ENCODE results near the gene SSR1.

The SSR1 gene

GRCh38 chr6:7255918-7256317 is 57.1 kb downstream of the SSR1 start:
- DNase-seq: no peak

DNA sequence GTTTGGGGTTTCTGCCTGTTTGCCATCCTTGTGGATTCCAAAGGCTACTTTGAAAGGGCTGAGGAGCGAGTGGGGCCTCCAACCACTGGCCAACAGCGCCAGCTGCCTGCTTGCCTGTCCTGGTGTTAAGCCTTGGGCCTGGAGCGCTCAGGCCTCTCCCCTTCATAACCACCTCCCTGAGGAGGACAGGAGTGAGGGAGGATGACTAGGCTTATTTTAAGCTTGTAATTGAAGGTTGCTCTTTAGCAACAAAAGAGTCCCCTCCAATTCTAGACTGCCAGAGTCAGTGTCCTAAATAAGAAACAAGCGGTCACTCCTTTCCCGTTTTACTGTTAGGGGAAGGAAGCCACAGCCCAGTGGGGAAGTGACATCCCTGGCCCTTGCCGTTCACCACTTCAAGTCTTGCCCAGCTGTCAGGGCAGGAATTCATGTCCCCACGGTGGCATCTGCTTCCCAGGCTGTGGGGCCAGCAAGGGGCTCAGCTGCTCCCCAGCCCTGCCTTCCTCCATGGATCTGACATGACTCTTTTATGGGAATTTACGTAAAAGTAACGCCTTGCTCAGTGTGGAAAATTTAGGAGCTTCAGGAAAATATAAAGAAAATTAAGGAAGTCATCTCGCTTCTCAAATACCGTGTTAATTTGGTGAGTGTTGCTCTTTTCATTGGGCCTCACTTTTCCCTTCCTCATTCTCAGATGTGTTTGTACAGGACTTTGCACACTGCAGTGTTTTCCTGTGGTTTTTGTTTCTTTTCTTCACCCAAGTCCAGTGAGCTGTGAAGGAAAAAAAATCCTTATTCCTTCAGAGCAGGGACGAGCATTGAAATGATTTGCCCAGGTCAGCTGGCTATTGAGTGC is 57.8 kb downstream of the SSR1 start:
- peak; percentile 21 for DNase-seq

DNA sequence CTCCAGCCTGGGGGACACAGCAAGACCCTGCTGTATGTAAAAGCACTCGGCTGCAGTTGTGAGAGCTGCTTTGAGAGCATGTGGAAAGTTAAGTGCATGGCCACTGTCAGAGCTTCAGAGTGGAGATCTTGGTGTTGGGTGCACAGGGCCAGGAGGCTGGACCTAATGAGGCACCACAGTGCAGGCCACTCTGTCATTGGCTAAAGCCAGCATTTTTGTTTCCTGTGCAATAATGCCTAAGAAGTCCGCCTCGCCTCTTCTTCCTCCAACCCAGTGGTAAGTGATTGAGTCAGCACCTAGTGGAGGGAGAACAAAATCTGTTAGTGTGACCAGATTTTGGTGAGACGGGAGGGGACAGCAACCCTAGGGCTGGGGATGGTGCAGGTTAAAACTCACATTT is 60.6 kb downstream of the SSR1 start:
- no peak for DNase-seq

DNA sequence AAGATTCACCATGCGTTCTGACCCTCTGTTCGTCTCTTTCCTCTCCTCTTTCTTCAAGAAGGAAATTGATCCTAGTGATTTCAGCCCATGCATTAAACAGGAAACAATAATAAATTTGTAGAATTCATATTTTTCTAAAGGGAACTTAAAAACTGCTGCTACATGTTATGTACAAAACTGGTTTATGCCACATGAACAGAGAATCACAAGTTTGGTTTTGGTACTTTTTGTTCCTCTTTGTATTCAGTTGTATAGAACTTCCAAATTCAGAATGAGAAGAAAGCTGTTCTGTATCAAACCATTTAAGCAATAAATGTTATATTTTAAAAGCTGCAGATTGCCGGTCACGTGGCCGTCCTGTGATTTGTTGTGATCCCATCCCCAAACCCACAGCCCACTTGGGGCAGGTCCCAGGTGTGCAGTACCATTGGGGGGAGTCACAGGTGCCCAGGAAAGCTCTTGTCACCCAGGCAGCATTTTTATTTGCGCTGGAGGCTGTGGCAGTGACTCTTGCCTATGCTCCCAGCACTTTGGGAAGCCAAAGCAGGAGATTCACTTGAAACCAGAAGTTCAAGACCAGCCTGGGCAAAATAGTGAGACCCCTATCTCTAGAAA is 61.2 kb downstream of the SSR1 start:
- DNase-seq: no peak

DNA sequence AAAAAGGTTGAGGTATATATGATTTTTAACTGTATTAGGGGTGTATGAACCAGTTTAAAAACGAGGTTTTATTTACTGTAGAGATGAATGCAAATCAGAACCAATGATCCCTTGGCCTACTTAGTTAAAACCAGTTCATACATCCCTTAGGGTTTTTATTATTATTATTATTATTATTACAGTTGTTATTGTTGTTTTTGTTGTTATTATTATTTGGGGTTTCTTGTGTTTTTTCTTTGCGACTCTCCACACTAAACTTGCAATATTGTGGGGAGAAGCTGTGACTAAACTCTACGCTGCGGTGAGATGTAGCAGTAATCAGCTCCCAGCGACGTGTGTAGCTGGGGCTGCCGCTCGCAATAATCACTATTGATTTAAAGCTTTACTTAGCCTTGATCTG is 62.2 kb downstream of the SSR1 start:
- no peak for DNase-seq

DNA sequence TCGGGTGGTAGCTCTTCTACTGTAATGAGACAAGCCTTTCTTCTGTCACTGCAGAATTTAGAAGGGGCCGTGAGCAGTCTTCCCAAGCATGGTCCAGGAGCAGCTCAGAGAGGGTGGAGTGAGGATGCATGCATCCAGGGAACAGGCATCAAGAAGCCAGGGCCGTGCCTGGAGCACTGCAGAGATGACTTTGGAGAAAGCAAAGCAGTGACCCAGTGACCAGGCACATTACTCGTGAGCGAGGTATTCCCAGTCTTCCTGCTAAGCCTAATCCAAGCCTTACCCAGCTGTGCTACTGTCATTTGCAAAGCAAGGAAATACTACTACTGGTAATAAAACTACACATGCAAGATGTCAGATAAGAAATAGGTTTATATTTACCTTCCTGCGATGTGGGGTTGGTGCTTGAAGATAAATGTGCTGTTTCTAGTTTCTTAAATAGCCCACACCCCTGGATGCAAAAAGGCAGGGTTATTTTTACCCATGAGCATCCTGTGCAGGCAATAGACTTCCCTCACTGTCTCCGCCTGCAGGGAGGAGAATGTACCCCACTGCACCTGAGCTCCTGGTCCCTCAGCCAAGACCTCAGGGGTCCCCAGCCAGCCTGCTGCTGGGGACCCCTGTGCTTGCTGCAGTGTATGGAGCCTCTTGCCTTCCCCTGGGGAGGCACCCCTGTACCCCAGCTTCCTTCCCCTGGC is 62.9 kb downstream of the SSR1 start:
- no peak for DNase-seq

GRCh38 chr6:7249391-7249790 is 63.6 kb downstream of the SSR1 start:
- DNase-seq: no peak

DNA sequence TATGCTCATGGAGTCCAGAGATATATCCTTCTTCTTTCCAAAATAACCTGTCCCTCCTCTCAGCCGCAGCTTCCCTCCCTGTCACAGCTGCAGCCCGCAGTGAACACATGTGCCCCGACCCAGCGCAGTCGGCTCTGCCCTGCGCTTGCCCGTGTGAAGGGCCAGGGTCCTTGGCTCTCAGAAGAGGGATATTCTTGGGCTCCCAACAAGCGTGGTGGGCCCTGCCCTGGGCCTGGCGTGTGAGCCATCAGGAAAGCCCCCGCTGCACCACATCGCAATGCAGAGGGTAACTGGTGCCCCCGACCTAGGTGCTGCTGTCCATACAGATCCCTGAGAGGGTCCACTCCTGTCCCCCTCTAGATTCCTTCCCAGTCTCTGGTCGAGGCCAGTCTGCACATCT is 65.2 kb downstream of the SSR1 start:
- no peak for DNase-seq

DNA sequence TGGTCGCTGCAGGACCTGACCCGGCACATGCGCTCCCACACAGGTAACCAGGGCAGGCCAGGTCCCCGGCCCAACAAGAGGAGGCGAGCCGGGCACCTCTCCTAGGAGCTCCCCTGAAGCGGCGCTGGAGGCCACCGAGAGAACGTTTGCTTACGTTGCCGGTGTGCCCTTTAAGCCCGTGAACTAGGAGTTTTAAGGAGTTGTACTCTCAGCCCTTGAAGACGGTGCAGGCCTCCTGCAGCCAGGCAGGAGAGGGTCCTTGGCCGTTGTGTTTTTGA is 65.9 kb downstream of the SSR1 start:
- no peak for DNase-seq

- DNase-seq: no peak
Measured at GRCh38 chr6:7246401-7247178, 66.4 kb downstream of the SSR1 start.

GRCh38 chr6:7245668-7246393 is 67.2 kb downstream of the SSR1 start:
- no peak for DNase-seq

DNA sequence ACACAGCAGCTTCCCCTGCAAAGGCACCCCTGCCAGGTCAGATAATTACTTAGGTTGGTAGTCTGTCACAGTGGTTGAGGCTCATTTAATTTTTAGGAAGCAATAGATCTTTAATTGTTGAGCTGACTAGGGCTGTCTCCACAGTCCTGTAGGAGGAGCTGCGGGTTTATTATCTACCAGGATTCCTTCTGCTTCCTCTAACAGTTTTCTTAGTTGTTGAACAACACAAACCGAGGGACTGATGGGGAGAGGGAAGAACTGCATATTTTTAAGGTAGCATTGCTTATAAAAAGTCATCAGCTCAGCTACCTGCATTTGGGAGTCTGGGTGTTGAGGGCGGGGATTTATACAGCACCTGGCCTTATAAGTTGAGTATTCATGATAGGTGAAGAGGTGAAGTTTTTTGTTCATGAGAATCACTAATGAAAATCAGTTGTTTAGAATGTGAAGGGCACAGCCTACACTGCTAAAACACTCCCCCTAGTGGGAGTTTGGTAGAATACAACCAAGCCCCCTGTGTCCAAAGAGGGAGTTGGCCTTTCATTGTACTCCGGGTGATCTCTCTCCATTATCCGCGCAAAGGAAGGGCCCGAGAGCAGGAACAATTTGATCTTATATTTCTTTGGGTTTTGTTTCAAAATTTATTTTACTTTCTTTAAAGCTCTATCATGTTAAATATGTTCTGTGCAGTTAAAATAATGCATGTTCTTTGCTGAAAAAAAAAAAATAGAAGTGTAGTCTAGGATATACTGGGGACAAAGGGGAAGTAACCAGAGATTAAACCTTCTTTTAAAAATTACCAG is 69.6 kb downstream of the SSR1 start:
- DNase-seq: peak; percentile 10

DNA sequence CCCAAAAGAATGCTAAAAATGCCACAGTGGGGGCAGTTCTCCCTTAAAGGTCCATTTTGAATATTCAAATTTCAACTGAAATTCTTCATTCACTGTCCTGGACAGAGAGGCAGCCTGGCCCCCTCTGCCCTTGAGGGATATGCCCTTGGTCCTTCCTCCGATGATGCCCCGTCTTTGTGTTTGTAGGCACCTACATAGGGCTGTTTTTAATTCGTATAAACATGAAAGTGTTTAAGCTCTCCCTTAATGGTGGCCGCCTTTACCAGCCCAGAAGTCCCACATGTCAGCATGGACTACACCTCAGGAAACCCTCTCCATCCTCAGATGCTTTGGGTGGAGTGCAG is 70.2 kb downstream of the SSR1 start:
- no peak for DNase-seq

- DNase-seq: no peak
Measured at GRCh38 chr6:7241709-7242645, 71.0 kb downstream of the SSR1 start.

- no peak for DNase-seq
Measured at GRCh38 chr6:7241160-7241559, 71.8 kb downstream of the SSR1 start.

DNA sequence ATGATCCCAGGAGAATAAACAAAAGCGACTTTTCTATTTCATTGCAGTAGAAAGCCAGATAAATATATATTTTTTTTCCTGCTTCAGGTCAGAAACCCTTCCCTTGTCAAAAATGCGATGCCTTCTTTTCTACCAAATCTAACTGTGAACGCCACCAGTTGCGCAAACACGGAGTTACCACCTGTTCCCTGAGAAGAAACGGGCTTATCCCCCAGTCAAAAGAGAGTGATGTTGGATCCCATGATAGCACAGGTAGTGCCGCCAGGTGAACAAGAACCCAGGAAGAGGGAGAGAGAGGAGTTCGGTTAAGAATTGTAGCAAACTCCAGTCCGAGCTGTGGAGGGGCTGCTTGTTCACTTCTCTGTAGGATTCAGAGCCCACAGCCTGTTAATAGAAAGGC is 72.6 kb downstream of the SSR1 start:
- DNase-seq: no peak

DNA sequence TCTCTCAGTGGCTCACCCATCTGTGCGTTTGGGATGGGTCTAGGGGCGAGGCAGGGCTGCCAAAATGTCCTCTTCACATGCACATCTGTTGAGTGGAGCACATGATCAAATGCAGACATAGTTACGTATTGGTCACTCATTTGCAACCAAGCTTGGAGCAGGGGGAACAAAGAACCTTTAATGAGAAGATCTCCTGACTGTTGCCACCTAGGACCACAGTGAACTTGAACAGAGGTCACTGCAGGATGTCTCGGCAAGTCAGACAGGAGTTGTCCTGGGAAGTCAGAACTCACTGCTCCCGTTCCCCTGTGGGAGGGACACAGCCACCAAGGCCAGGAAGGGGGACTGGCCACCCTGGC is 73.4 kb downstream of the SSR1 start:
- DNase-seq: no peak

DNA sequence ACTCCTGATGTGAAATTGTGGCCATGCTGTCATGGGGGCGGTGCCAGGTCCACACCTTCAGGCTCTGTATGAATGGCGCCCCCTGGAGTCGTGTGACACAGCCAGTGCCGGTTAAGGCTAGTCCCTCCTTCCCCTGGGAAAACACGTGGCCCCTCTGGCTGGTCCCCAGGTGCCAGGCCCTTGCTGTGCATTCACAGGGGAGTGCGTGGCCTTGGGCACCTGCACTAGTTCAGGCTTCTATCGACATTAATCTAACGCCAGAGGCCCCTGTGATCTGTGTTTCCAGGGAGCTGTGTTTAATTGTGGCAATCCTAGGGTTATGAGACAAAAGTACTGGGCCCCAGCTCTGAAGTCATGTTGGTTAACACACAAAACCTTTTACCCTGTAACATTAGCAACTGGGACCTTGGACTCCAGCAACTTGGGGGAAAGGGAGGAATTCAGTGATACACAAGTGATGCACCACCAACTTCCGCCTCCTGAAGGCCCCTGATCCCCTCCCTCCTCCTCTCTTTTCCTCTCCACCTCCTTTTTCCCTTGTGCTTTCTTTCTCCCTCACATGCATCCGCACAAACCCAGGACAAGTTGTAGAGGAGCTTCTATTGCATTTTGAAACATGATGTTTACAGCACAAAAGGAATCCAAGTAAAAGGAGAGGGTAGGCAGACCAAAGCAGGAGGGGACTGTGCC is 74.0 kb downstream of the SSR1 start:
- no peak for DNase-seq

DNA sequence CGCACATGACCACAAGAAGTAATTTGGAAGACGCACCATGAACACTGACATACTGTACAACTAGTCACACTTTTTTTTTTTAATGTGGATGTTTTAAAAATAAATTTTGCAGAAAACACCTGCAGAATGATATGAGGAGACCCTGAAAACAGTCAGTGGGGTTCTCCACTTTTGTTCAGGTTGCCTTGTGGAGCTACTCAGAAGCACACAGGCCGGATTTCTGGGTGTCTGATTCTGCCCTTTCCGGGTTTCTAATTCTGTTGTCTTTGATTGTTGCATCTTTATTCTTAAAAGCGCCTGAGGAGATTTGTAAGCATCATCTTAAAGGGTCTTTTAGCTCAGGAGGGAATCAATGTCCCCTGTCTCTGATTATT is 74.5 kb downstream of the SSR1 start:
- no peak for DNase-seq

- DNase-seq: no peak
Measured at GRCh38 chr6:7237653-7238188, 75.3 kb downstream of the SSR1 start.

All from SIG-M5 (cell line).